HUES6 (cell line): ENCODE data around the gene CNPY4.
A peak's percentile ranks its signal among the peaks of the same experiment; 100 is the strongest.

Experiments used
- H3K27ac ChIP-seq: 2 replicates; pipeline ENCODE4 v1.7.0; 2013; ENCODE audit warnings: low read depth, mild to moderate bottlenecking, low read length, inconsistent platforms
- H3K27me3 ChIP-seq: 2 replicates; pipeline ENCODE4 v1.6.1; 2013; ENCODE audit warnings: low read length; ENCODE audit not compliant: control insufficient read depth, insufficient read depth
- H3K36me3 ChIP-seq: 2 replicates; pipeline ENCODE4 v1.6.1; 2013; ENCODE audit warnings: low read length; ENCODE audit not compliant: control insufficient read depth, insufficient read depth
- H3K4me1 ChIP-seq: 2 replicates; pipeline ENCODE4 v1.6.1; 2013; ENCODE audit warnings: low read length; ENCODE audit not compliant: control insufficient read depth, insufficient read depth
- H3K4me3 ChIP-seq: 2 replicates; pipeline ENCODE4 v1.5.1; 2013; ENCODE audit warnings: low read depth, low read length
- H3K9ac ChIP-seq: one replicate; pipeline ENCODE4 v1.6.1; 2013; ENCODE audit warnings: mild to moderate bottlenecking, low read length
- H3K9me3 ChIP-seq: 2 replicates; pipeline ENCODE4 v1.6.1; 2013; ENCODE audit warnings: low read depth, low read length; ENCODE audit not compliant: control insufficient read depth, insufficient read depth

Gene CNPY4

GRCh38 chr7:100093498-100093897 lies 25.9 kb upstream of the CNPY4 start:
- no peaks in the 10 kb centered on the region for H3K9me3 ChIP-seq
- H3K9ac ChIP-seq = no peak overlapping the region
- peaks cover 82% of the 10 kb centered on the region for H3K36me3 ChIP-seq
- H3K27ac ChIP-seq = no peak overlapping the region
- H3K4me3 ChIP-seq = no peak overlapping the region
- no peaks in the 10 kb centered on the region for H3K27me3 ChIP-seq
- peaks cover 6% of the 10 kb centered on the region; the same call in 1 of the 2 replicates for H3K4me1 ChIP-seq

- peaks cover 87% of the 10 kb centered on the region for H3K36me3 ChIP-seq
- peaks cover 5% of the 10 kb centered on the region; the same call in 1 of the 2 replicates for H3K4me1 ChIP-seq
- H3K4me3 ChIP-seq = no peak overlapping the region
- no peak overlapping the region for H3K9ac ChIP-seq
- no peaks in the 10 kb centered on the region for H3K27me3 ChIP-seq
- no peak overlapping the region for H3K27ac ChIP-seq
- no peaks in the 10 kb centered on the region for H3K9me3 ChIP-seq
These were observed 25.4 kb upstream of the CNPY4 start for GRCh38 chr7:100093925-100094486.

- H3K9ac ChIP-seq = no peak overlapping the region
- no peak overlapping the region for H3K27ac ChIP-seq
- H3K36me3 ChIP-seq = peaks cover 99% of the 10 kb centered on the region
- H3K9me3 ChIP-seq = no peaks in the 10 kb centered on the region
- H3K4me3 ChIP-seq = no peak overlapping the region
- H3K27me3 ChIP-seq = no peaks in the 10 kb centered on the region
- H3K4me1 ChIP-seq = peaks cover 3% of the 10 kb centered on the region; the same call in 1 of the 2 replicates
These were observed 24.1 kb upstream of the CNPY4 start for GRCh38 chr7:100095289-100095688.

- no peaks in the 10 kb centered on the region for H3K9me3 ChIP-seq
- H3K27me3 ChIP-seq = no peaks in the 10 kb centered on the region
- H3K4me1 ChIP-seq = peaks cover 3% of the 10 kb centered on the region; the same call in 1 of the 2 replicates
- H3K9ac ChIP-seq = no peak overlapping the region
- H3K4me3 ChIP-seq = no peak overlapping the region
- no peak overlapping the region for H3K27ac ChIP-seq
- H3K36me3 ChIP-seq = peaks cover 95% of the 10 kb centered on the region
These were observed 23.7 kb upstream of the CNPY4 start for GRCh38 chr7:100095704-100096103.

- Histone ChIP-seq H3K4me1 (peaks cover 8% of the 10 kb centered on the region; the same call in 1 of the 2 replicates), H3K27ac (no peak overlapping the region), H3K27me3 (no peaks in the 10 kb centered on the region), H3K9ac (no peak overlapping the region), H3K36me3 (peaks cover 71% of the 10 kb centered on the region), H3K4me3 (no peak overlapping the region), H3K9me3 (no peaks in the 10 kb centered on the region)
These were observed 20.5 kb upstream of the CNPY4 start for GRCh38 chr7:100098913-100099312.

- H3K4me1 ChIP-seq = peaks cover 8% of the 10 kb centered on the region; the same call in 1 of the 2 replicates
- H3K36me3 ChIP-seq = peaks cover 69% of the 10 kb centered on the region
- H3K4me3 ChIP-seq = peak overlapping the region; percentile 84
- H3K9ac ChIP-seq = peak overlapping the region; percentile 99
- H3K27me3 ChIP-seq = no peaks in the 10 kb centered on the region
- H3K27ac ChIP-seq = peak overlapping the region; percentile 99; the same call in 1 of the 2 replicates
- no peaks in the 10 kb centered on the region for H3K9me3 ChIP-seq
These were observed 20.0 kb upstream of the CNPY4 start for GRCh38 chr7:100099452-100099851.

GRCh38 chr7:100100420-100101015 lies 18.9 kb upstream of the CNPY4 start:
- H3K36me3 ChIP-seq = peaks cover 68% of the 10 kb centered on the region
- H3K4me3 ChIP-seq = peak overlapping the region; percentile 84
- H3K27me3 ChIP-seq = no peaks in the 10 kb centered on the region
- H3K9ac ChIP-seq = peak overlapping the region; percentile 99
- peak overlapping the region; percentile 99 for H3K27ac ChIP-seq
- no peaks in the 10 kb centered on the region for H3K9me3 ChIP-seq
- peaks cover 8% of the 10 kb centered on the region; the same call in 1 of the 2 replicates for H3K4me1 ChIP-seq

- Histone ChIP-seq H3K4me1 (peaks cover 8% of the 10 kb centered on the region; the same call in 1 of the 2 replicates), H3K9ac (peak within 1 kb of the TSS; percentile 99), H3K27ac (peak within 1 kb of the TSS; percentile 99), H3K9me3 (no peaks in the 10 kb centered on the region), H3K27me3 (no peaks in the 10 kb centered on the region), H3K36me3 (peaks cover 67% of the 10 kb centered on the region), H3K4me3 (peak within 1 kb of the TSS; percentile 84)
These were observed 18.2 kb upstream of the CNPY4 start, which contains the start of the genes AP4M1 and MCM7 for GRCh38 chr7:100101016-100101862. AP4M1 (plus strand) TSS chr7:100101643; CDS start chr7:100101715, 72 bp downstream. MCM7 (minus strand) TSS chr7:100101397; CDS start chr7:100101294, 103 bp downstream.

- H3K9ac ChIP-seq = no peak overlapping the region
- peaks cover 8% of the 10 kb centered on the region; the same call in 1 of the 2 replicates for H3K4me1 ChIP-seq
- peaks cover 67% of the 10 kb centered on the region for H3K36me3 ChIP-seq
- no peaks in the 10 kb centered on the region for H3K27me3 ChIP-seq
- H3K27ac ChIP-seq = no peak overlapping the region
- H3K4me3 ChIP-seq = peak overlapping the region; percentile 84; the same call in 1 of the 2 replicates
- no peaks in the 10 kb centered on the region for H3K9me3 ChIP-seq
These were observed 16.2 kb upstream of the CNPY4 start for GRCh38 chr7:100102950-100103840.

GRCh38 chr7:100105534-100105933 lies 13.9 kb upstream of the CNPY4 start:
- no peak overlapping the region for H3K9ac ChIP-seq
- H3K4me3 ChIP-seq = no peak overlapping the region
- H3K27ac ChIP-seq = no peak overlapping the region
- peaks cover 65% of the 10 kb centered on the region for H3K36me3 ChIP-seq
- H3K27me3 ChIP-seq = no peaks in the 10 kb centered on the region
- H3K4me1 ChIP-seq = peaks cover 6% of the 10 kb centered on the region; the same call in 1 of the 2 replicates
- H3K9me3 ChIP-seq = no peaks in the 10 kb centered on the region
